ENCODE data around the gene TMEM69. TPM values are rescaled to one million over a fixed set of nuclear protein-coding genes. Genes with fewer than 3 reads are reported as not detected.

TMEM69 gene
- total and polyA plus RNA-seq, 10 of the 15 experiments (the other 5 are each of a cell fraction or from before 2014, with no cell fraction given): 44.6 to 162 (median 88.8) TPM

DNA sequence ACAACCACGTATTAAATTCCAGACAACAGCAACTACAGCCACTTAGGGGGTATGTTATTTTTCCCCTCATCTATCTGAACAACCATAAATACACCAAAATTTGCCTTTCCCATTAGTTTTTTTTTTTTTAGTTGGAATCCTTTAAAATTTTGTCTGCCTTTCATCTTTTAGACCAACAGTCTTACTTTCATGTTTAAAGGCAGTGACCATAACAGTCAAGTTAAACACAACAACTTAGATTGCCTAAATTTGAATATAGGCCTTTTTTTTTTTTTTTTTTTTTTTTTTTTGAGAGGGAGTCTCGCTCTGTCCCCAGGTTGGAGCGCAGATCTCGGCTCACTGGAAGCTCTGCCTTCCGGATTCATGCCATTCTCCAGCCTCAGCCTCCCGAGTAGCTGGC lies 5.0 kb upstream of the TMEM69 start:
- Histone ChIP-seq H3K4me3 (0 out of 2 replicates have a peak overlapping the region, but pooled peaks have one; percentile 19), H2AFZ (ENCODE audit: control insufficient read depth, low read depth, low read length) (no peak overlapping the region), H3K4me2 (ENCODE audit: control insufficient read depth, insufficient read depth) (0 out of 2 replicates have a peak overlapping the region, but pooled peaks have one; percentile 1), H3K36me3 (ENCODE audit: control insufficient read depth in 2 of 2, insufficient read depth in 2 of 2, low read length in 1 of 2) (no peaks in the 10 kb centered on the region; a peak in 1 of 4 replicates), H3K27ac (ENCODE audit: control insufficient read depth, insufficient read depth) (no peak overlapping the region), H3K79me2 (ENCODE audit: control insufficient read depth, insufficient read depth, low read length) (peaks cover 89% of the 10 kb centered on the region), H4K20me1 (ENCODE audit: control insufficient read depth, insufficient read depth) (peaks cover 3% of the 10 kb centered on the region; the same call in 1 of the 2 replicates), H3K4me1 (ENCODE audit: control insufficient read depth, insufficient read depth, low read length) (peaks cover 2% of the 10 kb centered on the region; the same call in 1 of the 2 replicates), H3K9me3 (replicated peaks; ENCODE audit: control insufficient read depth, insufficient read depth, low read length) (no peaks in the 10 kb centered on the region), H3K27me3 (replicated peaks in 1 of 2; ENCODE audit: control insufficient read depth in 2 of 2, insufficient read depth in 2 of 2, low read length in 1 of 2) (no peaks in the 10 kb centered on the region), H3K9ac (ENCODE audit: control insufficient read depth, insufficient read depth, low read length) (no peak overlapping the region)
- FAIRE-seq: no peak
- SMC1A ChIA-PET (ENCODE audit: uncharacterized antibody, unreplicated experiment): interaction anchor here (0.6 to 1.8 kb wide), 3 partner anchors 12 to 37 kb away, joined by 3 to 6 read pairs (median 5); no protein-coding TSS in a partner anchor
- no peak for DNase-seq (ENCODE audit: low read depth, low spot score)
- CTCF ChIA-PET: interaction anchor here (1.1 kb wide), 1 partner anchor 47 kb away, joined by 3 read pairs; no protein-coding TSS in a partner anchor
- no TSS peak for BruUV-seq (replicated peaks)
- TF ChIP-seq, protein P1, sequence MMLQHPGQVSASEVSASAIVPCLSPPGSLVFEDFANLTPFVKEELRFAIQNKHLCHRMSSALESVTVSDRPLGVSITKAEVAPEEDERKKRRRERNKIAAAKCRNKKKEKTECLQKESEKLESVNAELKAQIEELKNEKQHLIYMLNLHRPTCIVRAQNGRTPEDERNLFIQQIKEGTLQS (IDR thresholded peaks at IDR 0.05; ENCODE audit: borderline replicate concordance, extremely low read depth, low read depth, low read length): no peak
- TF ChIP-seq SREBF1 (IDR thresholded peaks at IDR 0.05; ENCODE audit: low read length) (no peak), WRNIP1 (IDR thresholded peaks at IDR 0.05; ENCODE audit: borderline replicate concordance, low read depth, low read length) (no peak), RFX5 (IDR thresholded peaks at IDR 0.05; ENCODE audit: low read depth, low read length) (no peak), KDM1A (IDR thresholded peaks at IDR 0.05; ENCODE audit: borderline replicate concordance) (no peak), ZNF687 (IDR thresholded peaks at IDR 0.05) (no peak)
- TF ChIP-seq, protein P2, sequence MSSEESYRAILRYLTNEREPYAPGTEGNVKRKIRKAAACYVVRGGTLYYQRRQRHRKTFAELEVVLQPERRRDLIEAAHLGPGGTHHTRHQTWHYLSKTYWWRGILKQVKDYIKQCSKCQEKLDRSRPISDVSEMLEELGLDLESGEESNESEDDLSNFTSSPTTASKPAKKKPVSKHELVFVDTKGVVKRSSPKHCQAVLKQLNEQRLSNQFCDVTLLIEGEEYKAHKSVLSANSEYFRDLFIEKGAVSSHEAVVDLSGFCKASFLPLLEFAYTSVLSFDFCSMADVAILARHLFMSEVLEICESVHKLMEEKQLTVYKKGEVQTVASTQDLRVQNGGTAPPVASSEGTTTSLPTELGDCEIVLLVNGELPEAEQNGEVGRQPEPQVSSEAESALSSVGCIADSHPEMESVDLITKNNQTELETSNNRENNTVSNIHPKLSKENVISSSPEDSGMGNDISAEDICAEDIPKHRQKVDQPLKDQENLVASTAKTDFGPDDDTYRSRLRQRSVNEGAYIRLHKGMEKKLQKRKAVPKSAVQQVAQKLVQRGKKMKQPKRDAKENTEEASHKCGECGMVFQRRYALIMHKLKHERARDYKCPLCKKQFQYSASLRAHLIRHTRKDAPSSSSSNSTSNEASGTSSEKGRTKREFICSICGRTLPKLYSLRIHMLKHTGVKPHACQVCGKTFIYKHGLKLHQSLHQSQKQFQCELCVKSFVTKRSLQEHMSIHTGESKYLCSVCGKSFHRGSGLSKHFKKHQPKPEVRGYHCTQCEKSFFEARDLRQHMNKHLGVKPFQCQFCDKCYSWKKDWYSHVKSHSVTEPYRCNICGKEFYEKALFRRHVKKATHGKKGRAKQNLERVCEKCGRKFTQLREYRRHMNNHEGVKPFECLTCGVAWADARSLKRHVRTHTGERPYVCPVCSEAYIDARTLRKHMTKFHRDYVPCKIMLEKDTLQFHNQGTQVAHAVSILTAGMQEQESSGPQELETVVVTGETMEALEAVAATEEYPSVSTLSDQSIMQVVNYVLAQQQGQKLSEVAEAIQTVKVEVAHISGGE (CRISPR knock-in tag; IDR thresholded peaks at IDR 0.05): no peak
- ATAC-seq: no peak
- WGBS (ENCODE audit: insufficient coverage, insufficient replicate concordance, low lambda C conversion rate, missing lambda C conversion rate): 100% methylated on average over 3 of the region's 6 CpGs
- POLR2A ChIA-PET: interaction anchor here (1.5 to 2.6 kb wide), 3 partner anchors 8 to 100 kb away, joined by 3 to 15 read pairs (median 8); no protein-coding TSS in a partner anchor
- intact Hi-C loops (cut with micrococcal nuclease; ENCODE audit: unreplicated experiment): loop anchor here (10.0 kb wide), 2 partner anchors 502 to 662 kb away; partner anchors contain the start of gene NSUN4
- RAD21 ChIA-PET (ENCODE audit: unreplicated experiment): interaction anchor here (0.6 to 1.1 kb wide), 2 partner anchors 227 to 480 kb away, joined by 3 read pairs; no protein-coding TSS in a partner anchor
- in situ Hi-C loops (cut with MboI): no loop called here
